DMS79 treated with DMSO at 0.1 percent for 48 hours (cell line): ENCODE data around the gene ZNRF3.

Experiments
- DNase-seq: peaks from one replicate; lab custom pipeline; 2025; lab: John Stamatoyannopoulos, UW

ZNRF3 gene

DNA sequence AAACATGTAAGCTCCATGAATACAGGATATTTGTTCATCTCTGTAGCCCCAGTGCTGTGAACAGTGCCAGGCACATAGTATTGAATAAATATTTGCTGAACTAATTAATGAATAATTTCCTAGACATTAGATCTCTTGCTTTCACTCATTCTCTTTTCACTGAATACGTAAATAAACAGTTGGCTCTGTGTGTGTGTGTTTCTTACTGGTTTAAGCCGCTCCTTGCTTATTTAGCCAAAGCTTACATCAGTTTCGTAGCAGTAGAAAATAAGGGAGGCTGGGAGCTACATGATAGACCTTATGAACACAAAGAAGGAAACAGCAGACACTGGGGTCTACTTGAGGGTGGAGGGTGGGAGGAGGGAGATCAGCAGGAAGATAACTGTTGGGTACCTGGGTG, 206.7 kb downstream of the ZNRF3 start:
- DNase-seq: no peak

DNA sequence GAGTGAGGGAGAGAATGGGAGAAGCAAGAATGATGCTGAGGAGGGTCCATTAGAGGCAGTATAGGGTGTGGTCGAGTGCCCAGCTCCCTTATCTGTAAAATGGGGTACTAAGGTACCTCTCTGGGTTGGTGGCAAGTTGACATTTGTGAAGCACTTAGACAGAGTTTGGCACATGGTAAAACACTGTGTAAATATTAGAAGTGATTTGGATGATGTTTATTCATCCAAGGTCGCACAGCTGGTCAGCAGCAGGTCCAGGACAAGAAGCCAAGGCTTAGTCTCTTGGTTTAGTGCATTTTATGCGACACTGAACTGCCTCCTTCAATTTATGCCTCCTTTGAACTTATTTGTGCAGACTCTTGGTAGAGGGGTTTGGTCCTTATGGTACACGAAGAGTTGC, 208.9 kb downstream of the ZNRF3 start:
- DNase-seq: no peak

DNA sequence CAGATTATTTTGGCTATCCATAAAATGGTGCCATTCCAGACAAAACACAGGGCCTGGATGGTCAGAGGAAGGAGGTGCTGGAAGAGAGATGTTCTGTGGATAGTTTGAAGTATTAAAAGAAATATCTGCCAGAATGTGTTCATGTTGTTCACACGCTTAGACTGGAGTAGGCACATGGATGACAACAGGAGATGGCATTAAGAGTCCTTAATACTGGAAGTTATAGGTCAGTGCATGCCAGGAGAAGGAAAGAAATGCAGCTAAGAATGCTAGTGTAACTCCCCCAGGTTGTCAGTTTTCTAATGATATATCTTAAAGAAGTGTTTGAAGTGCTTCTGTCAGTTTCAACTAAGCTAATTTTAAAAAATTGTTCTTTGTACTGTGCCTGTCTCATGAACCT, 209.7 kb downstream of the ZNRF3 start:
- no peak for DNase-seq

DNA sequence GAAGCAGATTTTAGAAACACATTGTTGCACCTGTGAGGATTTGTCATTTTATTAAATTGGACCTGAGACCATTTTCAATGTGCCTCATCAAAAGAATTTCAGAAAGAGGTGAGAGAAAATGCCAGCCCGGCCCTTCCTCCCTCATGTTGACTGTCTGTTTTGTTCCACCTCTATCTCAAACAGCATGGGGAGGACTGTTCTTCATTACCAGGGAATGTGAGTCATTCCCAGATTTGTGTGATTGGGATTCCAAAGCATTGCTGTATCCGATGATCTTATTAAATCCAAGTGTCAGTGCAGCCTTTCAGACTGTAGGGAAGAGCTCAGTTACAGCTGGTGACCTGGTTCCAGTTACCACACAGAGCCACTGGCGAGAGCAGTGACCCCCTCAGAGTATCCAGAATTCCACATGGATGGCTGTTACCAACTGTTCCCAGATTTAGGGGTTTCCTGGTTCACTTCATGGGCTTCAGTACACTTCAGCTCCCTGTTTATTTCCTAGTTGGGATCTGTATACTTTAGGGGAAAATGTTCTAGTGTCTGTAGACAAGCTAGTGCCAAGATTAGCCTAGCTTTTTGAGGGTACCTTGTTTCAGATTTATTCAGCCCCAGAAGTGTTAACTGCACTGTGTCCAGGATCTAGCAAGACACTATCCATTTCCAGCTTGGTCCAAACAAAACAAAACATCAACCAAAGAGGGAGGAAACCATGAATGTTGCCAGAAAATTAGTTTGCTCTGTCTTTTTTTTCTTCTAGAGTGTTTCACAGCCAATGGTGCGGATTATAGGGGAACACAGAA, 210.3 kb downstream of the ZNRF3 start:
- no peak for DNase-seq

DNA sequence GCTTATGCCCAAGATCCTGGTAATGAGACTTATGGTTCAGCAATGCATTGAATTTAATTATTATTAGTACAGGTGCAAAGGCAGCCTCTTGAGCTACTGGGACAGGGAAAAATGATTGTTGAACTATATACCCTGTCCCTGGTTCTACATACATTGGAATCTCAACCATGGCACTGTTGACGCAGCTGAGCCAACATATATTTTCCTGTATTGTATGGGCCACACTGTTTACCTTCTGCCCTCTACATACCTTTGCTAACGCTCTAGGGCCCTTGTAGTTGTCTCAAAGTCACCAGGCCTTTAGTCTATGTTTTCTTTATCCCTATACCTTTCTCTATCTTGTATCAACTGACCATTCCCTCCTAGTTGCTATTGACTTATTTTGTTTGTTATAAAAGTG, 212.1 kb downstream of the ZNRF3 start:
- no peak for DNase-seq

DNA sequence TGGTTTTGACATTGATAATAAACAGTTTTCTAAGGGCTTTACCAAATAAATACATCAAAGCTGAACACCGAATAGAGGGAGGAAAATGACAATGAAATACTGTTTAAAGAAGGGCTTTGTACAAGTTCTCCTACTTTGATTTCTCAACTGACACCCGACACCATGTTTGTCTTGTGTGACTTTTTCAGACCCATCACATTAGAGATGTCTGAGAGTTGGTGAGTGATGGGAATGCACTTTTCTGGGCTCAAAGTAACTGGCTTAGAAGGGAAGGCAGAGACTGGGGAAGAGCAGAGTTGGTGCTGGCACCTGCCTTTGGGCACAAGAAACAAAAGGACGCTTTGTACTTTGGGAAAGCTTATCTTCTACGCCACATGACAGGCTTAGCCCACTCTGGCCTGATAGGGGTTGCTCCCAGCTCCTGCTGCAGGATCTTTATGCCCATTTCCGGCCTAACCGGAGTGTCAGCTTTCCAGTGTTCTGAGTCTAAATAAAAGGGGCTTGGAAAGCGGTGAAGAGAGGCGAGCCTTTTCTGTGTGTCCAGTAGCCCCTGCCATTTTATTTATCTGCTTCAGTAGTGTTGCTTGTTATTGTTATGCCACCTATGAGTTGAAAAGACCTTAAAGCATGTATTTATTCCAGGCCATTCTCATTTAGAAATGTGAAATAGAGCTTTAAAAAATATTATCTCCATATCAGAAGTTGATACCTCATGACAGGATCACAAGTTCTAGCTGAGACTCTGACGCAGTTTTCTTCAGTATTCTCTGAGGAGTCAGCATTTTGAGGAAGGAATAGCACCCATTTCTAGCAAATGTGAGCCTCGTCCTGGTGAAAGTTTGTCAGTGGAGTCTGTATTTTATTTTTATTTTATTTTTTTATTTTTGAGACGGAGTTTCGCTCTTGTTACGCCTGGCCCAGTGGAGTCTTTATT, 213.6 kb downstream of the ZNRF3 start:
- no peak for DNase-seq

DNA sequence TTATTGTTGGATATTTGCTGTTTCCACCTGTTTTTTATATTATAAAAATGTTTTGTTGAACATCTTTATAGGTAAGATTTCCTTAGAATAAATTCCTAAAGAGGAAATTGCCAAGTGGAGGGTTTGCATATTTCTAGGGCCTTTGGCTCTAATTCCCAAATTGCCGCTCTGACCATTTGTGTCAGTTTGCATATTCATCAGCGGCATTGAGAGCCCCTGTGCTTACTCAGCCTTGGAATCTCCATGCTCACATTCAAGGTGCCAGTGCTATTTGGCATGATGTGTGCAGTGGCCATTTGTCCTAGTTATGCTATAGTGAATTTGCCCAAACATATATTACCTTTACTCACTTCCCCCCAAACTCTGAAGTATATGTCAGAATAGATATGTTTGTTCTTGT, 214.9 kb downstream of the ZNRF3 start:
- no peak for DNase-seq

DNA sequence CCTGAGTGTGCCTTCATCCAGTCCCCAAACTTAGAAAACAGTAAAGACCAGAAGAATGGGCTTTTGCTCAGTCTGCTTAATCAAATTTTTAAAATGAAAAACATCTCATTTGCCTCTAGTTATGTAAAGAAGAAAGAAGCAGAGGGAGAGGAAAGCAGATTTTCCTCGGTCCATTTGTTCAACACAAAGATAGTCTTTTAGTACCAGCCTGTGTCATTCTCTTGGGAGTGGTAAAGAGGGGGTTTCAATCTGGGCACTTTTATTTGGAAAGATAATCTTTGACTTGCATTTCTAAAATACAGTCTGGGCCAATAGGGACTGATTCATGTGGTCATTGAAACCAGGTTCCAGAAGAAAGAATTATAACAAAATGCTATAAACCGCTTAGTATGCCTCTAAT, 218.9 kb downstream of the ZNRF3 start:
- no peak for DNase-seq

DNA sequence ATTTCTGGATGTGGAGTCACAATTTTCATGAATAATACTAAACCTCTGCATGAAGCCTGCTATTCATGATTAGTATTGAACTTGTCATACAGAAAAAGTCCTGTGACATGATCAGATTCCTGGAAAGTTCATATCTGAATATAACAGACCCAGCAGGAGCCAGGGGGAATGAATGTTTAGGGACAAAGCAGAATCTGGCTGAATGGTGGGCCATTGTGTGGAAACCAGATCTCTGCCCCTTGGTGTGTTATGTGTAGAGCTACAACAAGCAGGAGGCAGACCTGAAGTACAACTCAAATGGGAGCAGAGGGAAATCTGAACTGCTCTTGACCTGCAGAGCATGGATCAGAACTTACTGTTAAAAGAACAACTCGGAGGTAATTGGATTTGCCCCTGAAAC, 219.7 kb downstream of the ZNRF3 start:
- DNase-seq: no peak

DNA sequence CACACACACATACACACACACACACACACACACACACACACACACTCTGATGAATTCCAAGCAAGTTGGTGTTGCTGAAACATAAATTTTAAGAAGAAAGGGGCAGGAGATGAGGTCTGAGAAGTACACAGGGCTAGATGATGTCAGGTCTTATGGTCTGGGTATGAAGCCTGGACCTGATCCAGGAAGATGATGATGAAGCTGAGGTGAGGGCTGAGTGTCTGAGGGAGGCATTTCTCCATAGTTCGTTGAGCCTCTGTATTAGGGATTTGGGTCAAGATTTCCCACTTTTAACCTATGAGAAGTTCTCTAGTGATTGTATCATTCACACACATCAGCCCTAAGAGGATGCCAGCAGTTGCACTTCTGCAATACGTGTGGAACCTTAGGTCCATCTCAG, 222.1 kb downstream of the ZNRF3 start:
- DNase-seq: no peak

DNA sequence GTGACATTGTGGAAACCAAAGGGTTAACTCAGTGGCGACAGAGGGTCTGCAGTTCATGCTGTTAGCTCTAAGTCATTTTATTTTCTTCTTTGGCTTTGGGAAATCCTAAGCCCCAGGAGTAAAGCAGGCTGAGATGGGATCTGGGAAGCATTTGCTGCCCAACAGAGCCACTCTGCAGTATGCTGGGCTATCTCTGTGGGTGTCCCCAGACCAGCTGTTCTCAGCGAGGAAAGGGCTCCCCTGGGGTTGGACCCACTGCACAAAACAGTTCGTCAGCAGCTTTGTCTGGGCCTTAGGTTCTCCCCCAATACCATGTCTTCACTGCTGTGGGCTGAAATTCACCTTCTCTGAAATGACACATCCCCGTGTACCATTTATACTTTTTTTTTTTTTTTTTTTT, 223.5 kb downstream of the ZNRF3 start:
- DNase-seq: no peak
